ENCODE results near the gene TM6SF1.

GRCh38 chr15:83106994-83107840 is at the start of gene TM6SF1:
- no peak for TF ChIP-seq POLR2AphosphoS5 (IDR thresholded peaks at IDR 0.05)
- TF ChIP-seq CTCF (IDR thresholded peaks at IDR 0.05 in 8 of 11, conservative IDR thresholded peaks at IDR 0.05 in 3 of 11): no peak

All from spleen (tissue), 7 donors.